GF-D8 (cell line): ENCODE measurements around the gene SEMA3C.

Experiments
- DNase-seq: peaks from one replicate; lab custom pipeline; 2025; lab: John Stamatoyannopoulos, UW

SEMA3C gene

DNA sequence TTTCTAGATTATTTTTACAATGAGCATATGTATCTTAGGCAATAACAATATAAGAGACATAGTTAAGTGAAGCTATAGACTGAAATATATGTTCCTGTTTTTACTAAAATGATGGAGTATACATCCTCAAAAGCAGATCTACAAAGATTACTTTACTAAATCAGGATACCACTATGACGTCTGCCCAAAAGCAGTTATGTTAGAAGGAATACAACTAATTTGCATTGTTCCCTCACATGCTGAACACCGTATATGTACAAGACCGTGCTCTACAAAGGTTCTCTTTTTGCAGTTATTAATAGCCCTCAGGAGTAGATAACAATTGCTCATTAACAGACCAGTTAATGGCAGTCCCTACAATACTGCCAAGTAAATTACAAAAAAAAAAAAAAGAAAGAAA, 143.0 kb downstream of the SEMA3C start:
- no peak for DNase-seq

DNA sequence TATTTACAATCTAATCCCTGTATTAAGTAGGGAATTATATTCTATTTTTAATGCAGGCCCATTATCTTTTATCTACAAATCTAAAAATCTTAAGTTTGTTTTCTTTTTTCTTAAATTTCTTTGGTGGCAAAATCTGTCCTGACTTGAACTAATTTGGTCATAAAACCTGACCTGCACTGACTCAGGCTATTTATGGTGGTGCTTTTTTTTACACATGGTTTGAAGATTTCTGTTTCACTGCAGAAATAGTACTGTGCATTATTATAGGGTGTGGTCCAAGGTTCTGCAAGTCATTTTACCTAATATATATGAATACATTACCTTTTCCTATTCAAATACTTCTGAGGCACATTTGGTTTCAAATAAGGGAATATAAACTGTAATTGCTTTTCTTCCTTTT, 143.4 kb downstream of the SEMA3C start:
- no peak for DNase-seq

DNA sequence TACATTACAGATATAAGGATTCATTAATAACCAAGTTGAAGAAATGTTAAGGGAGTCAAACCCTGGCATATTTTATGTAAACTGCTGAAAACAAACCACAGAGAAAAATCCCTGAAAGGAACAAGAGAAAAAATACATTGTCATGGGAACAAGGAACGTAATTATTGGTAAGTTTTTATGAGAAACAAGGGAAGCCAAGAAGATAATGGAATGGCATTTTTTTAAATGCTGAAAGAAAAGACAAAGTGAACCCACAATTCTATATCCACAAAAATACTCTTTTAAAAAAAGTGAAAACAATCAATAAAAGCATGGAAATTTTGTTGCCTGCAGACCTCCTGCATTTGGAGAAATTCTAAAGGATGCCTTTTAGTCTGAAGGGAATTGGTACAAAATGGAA, 144.0 kb downstream of the SEMA3C start:
- DNase-seq, result no peak

DNA sequence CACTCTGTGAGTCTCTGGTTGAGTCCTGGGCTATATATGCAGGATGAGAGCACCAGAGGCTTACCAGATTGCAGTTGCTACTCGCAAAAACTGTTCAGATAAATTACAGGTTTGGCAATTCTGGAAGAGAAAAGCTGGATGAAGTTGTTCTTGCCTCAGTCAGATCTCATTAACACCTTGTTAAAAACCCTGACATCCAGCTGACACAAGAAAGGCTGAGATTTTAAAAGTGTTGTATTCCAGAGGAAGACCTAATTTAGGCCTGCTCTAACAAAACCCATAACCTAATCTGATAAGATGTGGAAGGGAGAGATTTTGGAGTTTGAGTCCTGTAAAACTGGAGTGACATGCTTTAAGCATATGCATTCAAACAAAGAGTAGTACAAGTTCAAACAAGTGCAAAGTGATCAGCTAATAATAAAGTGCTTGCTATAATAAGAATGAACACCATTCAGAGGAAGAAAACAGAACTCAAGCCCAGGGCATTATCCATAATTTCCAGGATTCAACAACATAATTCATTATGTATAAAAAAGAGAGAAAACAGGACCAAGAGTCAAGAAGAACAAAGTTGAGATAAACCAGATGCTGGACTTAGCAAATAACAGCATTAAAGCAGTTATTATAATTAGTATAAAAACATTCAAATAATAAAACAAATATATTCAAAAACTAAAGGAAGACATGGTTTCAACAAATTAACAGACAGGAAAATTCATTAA, 144.9 kb downstream of the SEMA3C start:
- DNase-seq, result no peak

DNA sequence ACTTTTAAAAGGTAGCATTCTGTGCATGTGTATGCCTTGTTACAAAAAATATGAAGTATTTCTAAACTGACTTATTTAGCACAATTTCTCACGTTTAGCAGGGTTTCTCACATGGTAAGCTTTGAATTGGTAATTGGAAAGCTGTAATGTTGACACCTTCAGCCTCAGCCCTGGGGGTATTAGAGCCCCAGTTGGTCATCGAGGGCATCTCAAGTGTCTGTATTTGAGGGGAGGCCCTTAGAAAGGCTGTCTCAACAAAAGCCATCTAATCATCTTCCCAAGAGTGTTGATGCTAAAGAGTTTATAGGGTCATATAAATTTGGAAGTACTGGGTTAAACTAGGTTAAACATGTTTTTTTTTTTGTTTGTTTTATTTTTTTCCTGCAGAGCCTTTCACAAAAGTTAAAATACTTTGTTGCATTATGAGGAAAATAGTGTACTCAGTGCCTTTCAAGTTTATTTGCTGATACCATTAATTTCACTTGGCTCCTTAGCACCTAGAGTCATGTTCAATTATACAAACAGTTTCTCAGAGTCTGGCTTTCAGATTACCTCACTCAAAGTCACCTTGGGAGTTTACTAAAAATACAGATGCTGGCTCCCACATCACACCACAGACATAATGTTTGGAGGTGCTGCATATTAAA, 146.4 kb downstream of the SEMA3C start:
- no peak for DNase-seq

DNA sequence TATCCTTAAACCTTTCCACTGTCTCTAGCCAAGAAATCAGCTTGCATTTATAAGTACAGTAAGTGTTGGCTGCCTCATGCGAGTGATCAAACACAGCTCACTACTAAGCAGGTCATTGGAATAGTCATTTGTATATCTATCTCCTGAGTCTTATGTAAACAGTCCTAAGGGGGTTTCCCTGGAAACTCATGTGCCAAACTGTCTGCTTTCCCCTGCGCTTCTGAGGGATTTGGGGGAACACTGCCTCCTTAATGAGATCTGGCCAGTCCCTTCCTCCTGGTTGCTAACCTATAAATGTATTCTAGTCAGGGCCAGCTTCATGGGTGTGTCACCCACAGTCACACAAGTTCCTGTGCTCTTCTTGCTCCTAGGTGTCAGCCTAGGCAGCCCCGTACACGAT, 147.3 kb downstream of the SEMA3C start:
- no peak for DNase-seq

DNA sequence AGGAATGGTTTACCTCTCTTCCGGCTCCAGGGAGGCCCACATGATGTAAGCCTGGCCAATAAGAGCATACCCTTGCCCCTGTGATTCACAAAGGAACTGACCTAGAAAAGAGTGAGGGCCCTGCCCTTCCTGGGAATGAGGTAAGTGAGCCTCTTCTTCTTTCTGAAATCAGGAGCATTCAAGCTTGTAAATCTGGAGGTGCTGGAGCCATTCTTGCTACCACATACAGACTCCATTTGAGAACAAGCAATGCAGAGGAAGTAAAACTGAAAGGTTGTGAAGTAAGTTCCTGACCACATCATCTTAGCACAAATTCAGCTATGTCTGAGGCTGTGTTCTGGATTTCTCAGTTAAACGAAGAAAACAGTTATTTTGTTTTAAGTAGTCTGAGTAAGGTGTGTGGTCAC, 148.2 kb downstream of the SEMA3C start:
- no peak for DNase-seq

DNA sequence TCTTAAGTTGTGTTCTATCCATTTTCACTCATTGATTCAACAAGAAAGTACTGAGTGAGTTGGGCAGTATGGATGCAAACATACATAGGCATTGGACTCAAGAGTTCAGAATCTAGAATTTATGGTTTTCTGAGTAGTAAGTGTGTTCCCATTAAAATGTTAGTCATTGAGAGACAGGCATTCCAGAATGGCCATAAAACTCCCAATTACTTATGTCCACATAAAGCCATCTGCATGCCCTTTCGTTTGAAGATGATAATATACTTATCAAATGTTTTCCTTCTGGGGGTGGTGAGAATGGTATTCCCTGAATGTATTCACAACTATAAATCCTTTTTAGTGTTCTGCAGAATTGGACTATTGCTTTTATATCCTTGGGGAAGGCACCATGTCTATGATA, 148.8 kb downstream of the SEMA3C start:
- no peak for DNase-seq

DNA sequence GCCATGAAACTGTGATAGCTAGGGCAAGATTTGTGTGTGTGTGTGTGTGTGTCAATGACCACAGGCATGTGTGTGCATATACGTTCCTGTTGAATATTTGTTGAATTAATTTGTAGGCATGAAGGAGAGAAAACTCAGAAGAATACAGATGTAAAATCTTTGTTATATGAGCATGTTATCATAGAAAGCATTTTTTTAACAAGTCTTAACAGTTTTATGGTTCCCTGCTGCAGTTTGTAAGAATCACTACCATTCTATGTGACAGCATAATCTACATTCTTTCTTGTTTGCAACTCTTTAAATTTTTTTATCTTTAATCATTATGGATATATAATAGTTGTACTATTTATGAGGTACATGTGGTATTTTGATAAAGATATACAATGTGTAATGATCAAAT, 150.1 kb downstream of the SEMA3C start:
- no peak for DNase-seq

DNA sequence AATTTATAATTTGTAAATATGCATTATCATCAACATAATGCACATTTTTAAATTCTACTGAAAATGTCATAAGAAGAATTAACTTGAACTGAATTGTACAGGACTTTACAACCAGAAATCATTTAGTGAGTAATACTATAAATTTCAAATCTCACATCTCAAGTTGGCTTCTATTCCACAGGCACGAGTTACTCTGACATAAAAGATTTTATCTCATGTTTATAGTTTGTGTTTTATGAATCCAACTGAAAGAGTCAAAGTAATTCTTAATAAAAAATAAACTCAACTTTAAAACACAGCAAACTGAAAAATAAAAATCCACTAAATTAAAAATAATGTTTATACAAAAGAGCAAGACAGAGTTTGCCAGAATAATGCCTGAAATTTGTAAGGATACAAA, 151.2 kb downstream of the SEMA3C start:
- DNase-seq, result no peak

DNA sequence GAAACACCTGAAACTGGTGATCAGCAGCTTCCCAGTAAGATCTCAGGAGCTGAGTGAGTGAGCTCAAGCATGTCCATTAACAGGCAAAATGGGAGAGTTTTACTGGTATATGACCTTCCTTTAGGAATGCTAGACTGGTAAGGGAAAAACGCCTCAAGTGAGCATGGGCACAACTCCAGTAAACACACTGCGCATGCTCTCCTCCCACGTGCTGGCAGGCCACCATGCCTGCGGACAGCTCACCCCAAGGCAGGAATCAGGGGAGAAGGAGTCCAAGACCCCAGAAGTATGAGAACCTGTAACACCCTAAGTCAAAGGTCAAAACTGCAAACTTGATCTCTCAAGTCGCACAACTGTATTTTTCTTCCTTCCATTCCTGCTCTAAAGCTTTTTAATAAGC, 152.1 kb downstream of the SEMA3C start:
- no peak for DNase-seq

DNA sequence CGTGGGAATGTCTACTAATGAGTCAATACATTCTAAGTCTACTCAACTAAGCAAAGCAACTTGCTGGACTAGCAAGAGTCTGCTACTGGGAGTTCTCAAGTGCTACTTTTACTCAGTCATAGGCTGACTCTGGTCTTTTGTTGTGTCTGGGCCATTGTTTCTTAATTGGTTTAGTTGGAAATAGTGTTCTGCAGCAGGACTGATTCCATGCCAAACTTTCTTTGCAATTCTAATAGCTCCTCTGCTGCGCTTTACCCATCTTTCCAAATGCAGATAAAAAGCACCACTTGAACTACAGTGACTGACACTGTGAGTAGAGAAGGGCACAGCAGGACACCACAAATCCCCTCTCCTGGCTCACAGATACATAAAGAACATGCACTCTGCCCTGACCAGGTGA, 154.7 kb downstream of the SEMA3C start:
- no peak for DNase-seq

DNA sequence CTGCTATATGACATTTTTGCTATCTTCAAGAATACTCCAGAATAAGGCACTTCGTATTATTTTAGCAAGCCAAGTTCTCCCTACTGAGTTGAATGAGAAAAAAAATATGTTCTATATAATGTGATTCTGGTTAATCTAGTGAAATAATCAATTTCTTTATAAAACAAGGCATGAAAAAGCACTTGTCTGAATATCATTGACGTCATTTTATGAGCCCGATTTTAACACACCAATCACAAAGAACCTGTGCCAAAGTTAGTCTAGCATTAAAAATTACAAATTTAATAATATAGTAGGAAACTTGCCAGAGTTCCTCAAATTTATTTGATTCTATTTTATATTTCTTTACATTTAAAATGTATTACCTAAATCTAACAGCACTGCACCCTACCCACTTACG, 155.1 kb downstream of the SEMA3C start:
- no peak for DNase-seq

DNA sequence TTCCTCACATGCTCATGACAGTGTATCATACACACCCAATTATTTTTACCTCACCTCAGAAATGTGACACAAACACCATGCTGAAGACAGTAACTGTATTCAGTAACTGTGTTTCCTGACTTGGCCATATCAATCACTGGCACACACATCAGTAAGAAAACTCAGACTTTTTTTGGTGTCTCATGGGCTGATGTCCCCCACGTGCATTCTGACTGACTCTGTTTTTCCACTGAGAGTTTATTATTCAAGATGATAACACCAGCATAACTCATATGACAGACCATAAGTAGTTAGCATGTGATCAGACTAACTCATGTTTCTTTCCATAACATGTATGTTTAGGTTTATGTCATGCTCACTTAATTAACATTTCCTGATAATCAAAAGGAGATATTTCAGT, 155.6 kb downstream of the SEMA3C start:
- DNase-seq, result no peak

DNA sequence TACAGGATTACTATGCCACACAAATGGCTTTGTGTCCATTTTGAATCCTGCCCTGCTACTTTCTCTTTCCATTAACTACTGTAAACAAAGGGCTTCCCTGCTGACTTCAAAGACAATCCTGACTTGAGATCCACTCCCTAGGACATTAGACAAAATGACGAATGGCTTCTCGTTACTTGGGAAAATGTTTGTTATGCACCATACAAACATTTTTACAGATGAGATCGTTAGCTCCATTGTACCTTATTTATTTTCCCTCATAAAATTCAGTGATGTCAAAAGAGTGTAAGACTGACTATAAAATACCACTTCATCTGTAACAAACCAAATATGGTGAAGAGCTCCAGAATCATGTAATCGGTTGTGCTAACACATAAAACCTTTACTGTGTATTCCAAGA, 158.6 kb downstream of the SEMA3C start:
- DNase-seq, result no peak

DNA sequence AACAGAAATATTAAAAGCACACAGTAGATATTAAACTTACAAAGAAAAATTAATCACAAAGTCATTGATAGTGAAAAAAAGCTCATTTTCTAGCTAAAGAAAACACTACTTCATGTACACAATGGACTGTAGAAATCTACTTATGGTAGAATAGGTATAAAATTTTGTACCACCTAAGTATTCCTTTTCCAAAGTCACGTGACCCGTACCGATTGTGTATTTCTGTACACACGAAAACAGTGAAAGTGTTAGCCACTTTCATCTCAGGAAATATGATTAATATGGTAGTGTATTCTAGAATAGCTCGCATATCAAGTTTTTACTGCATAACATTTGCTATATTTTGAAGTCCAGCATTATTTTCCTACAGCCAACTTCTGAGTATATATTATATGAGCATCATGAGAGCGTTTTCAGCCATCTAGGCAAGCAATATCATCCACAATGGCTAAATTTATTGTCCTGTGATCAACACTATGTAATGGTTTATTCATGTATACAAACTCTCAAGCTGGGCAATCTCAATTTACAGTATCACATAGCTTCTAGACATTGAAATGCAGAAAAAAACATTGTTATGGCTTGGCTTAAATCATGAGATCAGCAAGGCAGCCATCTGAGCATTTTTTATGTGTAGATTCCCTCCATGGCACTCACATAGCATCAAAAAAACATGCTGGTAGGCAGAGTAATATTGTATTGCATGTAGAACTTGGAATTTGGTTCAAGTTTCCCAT, 165.7 kb downstream of the SEMA3C start:
- DNase-seq, result no peak

DNA sequence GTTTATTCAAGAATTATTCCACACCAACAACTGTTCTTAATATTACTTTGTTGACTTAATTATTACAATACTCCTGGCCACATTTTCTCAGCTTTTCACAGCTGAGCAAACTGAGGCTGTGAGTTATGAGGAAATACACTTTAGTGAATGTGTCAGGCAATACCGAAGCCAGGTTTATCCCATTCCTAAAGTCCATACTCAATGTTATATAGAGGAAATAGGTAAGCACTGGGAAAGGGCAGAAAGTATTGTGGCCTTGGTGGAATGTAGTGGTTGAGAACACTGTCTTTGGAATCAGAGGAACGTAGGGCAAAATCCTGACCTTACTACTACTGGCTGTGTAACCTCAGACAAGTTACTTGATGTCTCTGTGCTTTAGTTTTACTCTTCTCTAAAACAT, 169.6 kb downstream of the SEMA3C start:
- no peak for DNase-seq

DNA sequence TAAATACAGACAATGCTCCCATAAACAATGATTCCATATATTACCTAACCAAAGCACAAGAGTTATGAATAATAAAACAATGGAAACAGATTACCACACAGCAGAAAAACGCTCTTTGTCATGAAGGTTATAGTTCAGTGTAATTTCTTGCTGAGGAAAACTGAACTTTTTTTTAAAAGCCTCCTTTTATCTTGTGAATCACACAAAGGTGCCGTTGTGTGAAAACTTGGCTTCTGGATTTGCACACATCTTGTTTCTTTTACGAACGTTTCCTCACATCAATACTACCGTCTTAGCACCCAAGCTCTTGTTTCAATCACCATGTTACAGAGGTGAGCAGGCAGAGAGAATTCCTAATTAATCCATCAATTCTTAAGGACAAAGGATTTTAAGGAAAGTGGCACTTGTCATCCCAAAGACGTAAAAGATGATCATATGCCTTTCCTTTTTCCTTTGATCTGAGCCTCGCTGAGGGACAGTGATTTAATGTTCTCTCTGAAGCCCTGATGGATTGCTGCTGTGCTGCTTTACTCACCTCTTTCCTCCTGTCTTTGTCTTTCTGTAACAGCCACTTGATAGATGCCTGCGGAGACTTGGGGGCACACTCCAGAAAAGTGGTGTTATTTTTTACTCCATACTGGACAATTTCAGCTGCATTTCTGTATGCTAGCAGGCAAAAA, 170.3 kb downstream of the SEMA3C start:
- DNase-seq, result no peak

DNA sequence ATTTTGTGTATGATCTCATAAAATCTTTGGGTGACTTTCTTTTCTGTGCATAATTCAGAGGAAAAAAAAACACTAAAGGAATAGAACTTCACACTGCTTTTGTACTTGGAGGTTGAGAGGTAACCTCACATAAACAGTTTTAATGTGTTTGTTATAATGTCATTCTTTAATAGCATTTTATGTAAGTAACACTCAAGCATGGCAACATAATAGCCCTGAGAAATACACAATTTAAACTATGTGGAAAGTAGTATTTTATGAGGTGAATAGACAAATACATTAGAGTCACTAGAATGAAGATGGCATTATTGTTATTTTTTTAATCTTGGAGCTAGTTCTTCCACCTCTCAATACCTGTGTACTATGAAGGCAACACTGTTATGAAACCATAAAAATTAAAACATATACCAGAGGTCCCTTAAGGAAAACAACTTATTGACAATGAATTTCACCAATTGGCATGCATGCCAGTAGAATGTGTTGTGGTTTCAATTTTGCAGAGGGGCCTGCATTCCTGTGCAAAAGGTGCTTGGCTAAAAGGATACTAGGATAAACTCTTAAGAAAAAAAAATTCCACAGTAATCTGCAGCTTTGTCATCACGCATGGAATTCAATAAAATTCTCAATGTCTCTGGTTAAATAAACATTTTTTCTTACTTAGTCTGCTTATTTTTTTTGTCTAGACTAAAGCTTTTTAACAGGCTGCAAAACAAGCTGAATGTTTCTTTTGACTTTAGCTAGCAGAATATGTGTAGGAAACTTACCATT, 177.9 kb downstream of the SEMA3C start:
- no peak for DNase-seq

DNA sequence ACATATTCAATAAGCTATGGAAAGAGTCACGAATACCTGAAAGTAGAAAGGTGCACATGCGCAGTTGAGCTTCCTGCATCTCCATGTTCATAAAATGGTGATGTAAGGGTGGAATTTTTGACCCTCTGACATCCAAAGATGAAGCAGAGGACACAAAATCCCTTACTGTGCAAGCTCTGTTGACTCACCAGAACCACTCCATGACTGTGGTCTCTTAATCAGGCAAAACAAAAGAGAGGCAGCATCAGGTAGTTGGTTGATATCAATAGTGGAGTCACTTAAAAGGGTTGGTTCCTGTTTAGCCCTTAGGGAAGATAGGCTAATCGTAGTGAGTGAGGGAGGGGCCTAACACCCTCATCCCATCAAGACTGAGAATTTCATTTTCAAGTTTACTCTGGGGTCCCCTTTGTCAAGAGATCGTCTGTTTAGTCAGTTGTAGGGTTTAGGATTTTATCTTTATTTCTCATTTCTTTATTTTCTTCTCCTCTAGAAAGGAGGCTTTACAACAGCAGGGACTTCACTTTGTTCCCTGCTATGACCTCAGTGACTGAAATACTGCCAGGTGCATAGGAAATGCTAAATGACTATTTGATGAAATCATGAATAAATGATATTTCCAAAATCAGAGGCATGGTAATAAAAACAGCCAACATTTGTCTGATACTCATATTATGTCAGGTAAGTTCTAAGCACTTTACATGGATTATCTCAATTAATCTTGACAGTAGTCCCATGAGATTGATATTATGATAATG, 182.3 kb downstream of the SEMA3C start:
- DNase-seq, result no peak

DNA sequence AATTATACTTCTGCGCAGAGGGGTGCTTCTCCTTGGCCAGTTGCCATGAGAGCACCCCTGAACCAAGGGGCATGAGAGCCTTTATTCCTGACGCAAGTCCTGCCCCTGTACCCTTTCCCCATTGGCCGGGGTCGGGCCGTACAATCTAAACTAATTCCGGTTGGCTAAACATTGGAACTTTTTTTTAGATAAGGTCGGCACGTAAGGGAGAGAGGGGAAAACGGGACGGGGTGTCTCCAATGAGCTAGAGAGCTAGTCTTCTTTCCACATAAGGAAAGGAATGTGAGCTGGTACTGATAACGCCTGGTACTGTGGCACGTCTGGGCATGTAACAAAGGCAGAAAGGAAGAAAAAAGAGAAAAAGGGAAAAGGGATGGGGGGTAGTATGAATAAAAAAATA, 183.5 kb downstream of the SEMA3C start:
- no peak for DNase-seq
